ENCODE results near the gene UBE3D. TPM values are rescaled to one million over a fixed set of nuclear protein-coding genes. Genes with fewer than 3 reads are reported as not detected.

The UBE3D gene
- total RNA-seq, 2 donors from 2014 or later: 16.2 to 18.0 TPM

DNA sequence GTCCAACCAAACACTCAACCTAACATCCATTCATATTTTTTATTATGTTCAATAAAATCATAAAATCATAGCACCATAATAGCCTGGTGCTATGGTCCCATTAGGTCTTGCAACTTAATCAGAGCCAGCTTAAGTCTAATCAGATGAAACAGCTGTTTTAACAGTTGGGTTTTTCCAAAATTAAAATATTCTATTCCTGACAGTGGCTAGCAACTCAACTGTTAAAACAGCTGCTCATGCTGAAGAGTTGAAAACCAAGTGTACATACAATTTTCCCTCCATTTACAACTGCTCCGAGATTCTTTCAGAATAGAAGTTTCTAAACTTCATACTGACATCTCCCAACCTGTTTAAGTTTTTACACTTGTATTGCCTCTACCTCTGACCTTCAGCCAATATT, 89.5 kb downstream of the UBE3D start:
- no peak overlapping the region for H3K27ac Mint-ChIP-seq
- no peak for TF ChIP-seq CTCF (conservative IDR thresholded peaks at IDR 0.05)
- 88 to 93% methylated on average over 1 of the region's 1 CpG for WGBS, 2 experiments (ENCODE audit: insufficient coverage in 1 of 2, insufficient read length in 1 of 2)
- Histone ChIP-seq H3K4me1 (ENCODE audit: control insufficient read depth, insufficient read depth, low read length) (no peaks in the 10 kb centered on the region), H3K27me3 (ENCODE audit: control insufficient read depth, insufficient read depth, low read length, poor library complexity, severe bottlenecking) (no peaks in the 10 kb centered on the region), H3K27ac (ENCODE audit: low read depth, low read length) (no peak overlapping the region), H3K4me3 (ENCODE audit: low read length) (no peak overlapping the region), H3K36me3 (ENCODE audit: control insufficient read depth, insufficient read depth, low read length) (no peaks in the 10 kb centered on the region), H3K9me3 (ENCODE audit: control insufficient read depth, low read length) (no peaks in the 10 kb centered on the region), H3K9ac (ENCODE audit: extremely low read depth, low read length, poor library complexity, severe bottlenecking) (no peak overlapping the region)
- no peak overlapping the region for H3K4me3 Mint-ChIP-seq
- H3K4me1 Mint-ChIP-seq: no peaks in the 10 kb centered on the region
- peaks cover 4% of the 10 kb centered on the region for H3K36me3 Mint-ChIP-seq (ENCODE audit: low read depth)
- H3K9me3 Mint-ChIP-seq: no peaks in the 10 kb centered on the region
- no peaks in the 10 kb centered on the region for H3K27me3 Mint-ChIP-seq (ENCODE audit: insufficient read depth)
- DNase-seq: no peak

DNA sequence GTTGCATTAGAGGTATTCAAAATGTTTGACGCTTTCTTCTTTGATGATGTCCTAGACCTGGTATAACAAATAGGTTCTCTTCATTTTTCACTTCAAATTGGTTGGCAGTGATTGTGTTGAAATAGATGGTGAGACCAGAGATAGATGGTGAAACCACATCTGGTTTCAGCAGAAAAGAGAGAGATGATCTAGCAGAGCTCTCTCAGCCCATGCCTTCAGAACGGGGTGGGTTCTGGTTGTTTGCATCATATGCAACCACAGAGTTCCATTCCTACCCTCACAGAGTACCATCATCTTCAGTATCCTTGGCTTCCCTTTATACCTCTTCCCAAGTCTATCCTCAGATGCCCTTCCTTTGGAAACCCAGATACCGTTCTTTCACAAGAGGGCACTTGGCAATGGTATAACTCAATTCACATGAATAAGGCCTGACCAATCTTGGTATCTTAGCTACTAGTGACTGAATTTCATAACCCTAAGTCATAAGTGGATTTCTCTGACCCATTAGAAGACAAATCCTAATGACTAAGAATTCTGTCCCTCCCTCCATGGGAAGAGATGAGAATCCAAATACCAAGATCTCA, 93.7 kb downstream of the UBE3D start:
- H3K4me3 Mint-ChIP-seq: no peak overlapping the region
- H3K27ac Mint-ChIP-seq: no peak overlapping the region
- no peak overlapping the region for H3K27ac ChIP-seq (ENCODE audit: low read depth, low read length)
- no peaks in the 10 kb centered on the region for H3K36me3 ChIP-seq (ENCODE audit: control insufficient read depth, insufficient read depth, low read length)
- H3K4me3 ChIP-seq (ENCODE audit: low read length): no peak overlapping the region
- H3K36me3 Mint-ChIP-seq (ENCODE audit: low read depth): peaks cover 8% of the 10 kb centered on the region
- no peak overlapping the region for H3K9ac ChIP-seq (ENCODE audit: extremely low read depth, low read length, poor library complexity, severe bottlenecking)
- TF ChIP-seq CTCF (conservative IDR thresholded peaks at IDR 0.05): no peak
- no peaks in the 10 kb centered on the region for H3K27me3 Mint-ChIP-seq (ENCODE audit: insufficient read depth)
- WGBS, 2 experiments (ENCODE audit: insufficient coverage in 1 of 2, insufficient read length in 1 of 2): 93 to 100% methylated on average over 3 of the region's 3 CpGs
- DNase-seq: no peak
- no peaks in the 10 kb centered on the region for H3K27me3 ChIP-seq (ENCODE audit: control insufficient read depth, insufficient read depth, low read length, poor library complexity, severe bottlenecking)
- H3K9me3 Mint-ChIP-seq: no peaks in the 10 kb centered on the region
- no peaks in the 10 kb centered on the region for H3K9me3 ChIP-seq (ENCODE audit: control insufficient read depth, low read length)
- H3K4me1 Mint-ChIP-seq: no peaks in the 10 kb centered on the region
- no peaks in the 10 kb centered on the region for H3K4me1 ChIP-seq (ENCODE audit: control insufficient read depth, insufficient read depth, low read length)

- Histone ChIP-seq H3K36me3 (ENCODE audit: control insufficient read depth, insufficient read depth, low read length) (no peaks in the 10 kb centered on the region), H3K9ac (ENCODE audit: extremely low read depth, low read length, poor library complexity, severe bottlenecking) (no peak overlapping the region), H3K4me3 (ENCODE audit: low read length) (no peak overlapping the region), H3K27ac (ENCODE audit: low read depth, low read length) (no peak overlapping the region), H3K27me3 (ENCODE audit: control insufficient read depth, insufficient read depth, low read length, poor library complexity, severe bottlenecking) (no peaks in the 10 kb centered on the region), H3K4me1 (ENCODE audit: control insufficient read depth, insufficient read depth, low read length) (no peaks in the 10 kb centered on the region), H3K9me3 (ENCODE audit: control insufficient read depth, low read length) (no peaks in the 10 kb centered on the region)
- 100% methylated on average over 1 of the region's 1 CpG for WGBS, 2 experiments (ENCODE audit: insufficient coverage in 1 of 2, insufficient read length in 1 of 2)
- no peak for TF ChIP-seq CTCF (conservative IDR thresholded peaks at IDR 0.05)
- Mint-ChIP-seq H3K27ac (no peak overlapping the region), H3K27me3 (ENCODE audit: insufficient read depth) (no peaks in the 10 kb centered on the region), H3K4me1 (no peaks in the 10 kb centered on the region), H3K36me3 (ENCODE audit: low read depth) (peaks cover 9% of the 10 kb centered on the region), H3K4me3 (no peak overlapping the region), H3K9me3 (no peaks in the 10 kb centered on the region)
- no peak for DNase-seq
These were observed 94.8 kb downstream of the UBE3D start for GRCh38 chr6:82970839-82971238.
